Adipose tissue (tissue), 3 donors: ENCODE measurements around the gene ANKRD28. TPM values are rescaled to one million over a fixed set of nuclear protein-coding genes. Genes with fewer than 3 reads are reported as not detected.
"Not testable (repeated sequence)": the region's sequence is repeated elsewhere in the genome, so short reads cannot be mapped to it uniquely, and the experiment has no call there.

Experiments used
- H3K27ac ChIP-seq: one replicate; pipeline ENCODE4 v1.5.1; 2013; ENCODE audit warnings: low read depth, low read length
- WGBS, 3 donors: extraction: QIAGEN DNeasy Blood & Tissue Kit; methylation state at CpG; one replicate each; pipeline ENCODE4 v1.1.7; 2013; 5-methylcytosine and 5-hydroxymethylcytosine counted together
- polyA plus RNA-seq, 3 donors: library from polyadenylated mRNA; stranded (reverse); fragments of 200-250 nt; gene quantifications; one replicate each; pipeline ENCODE4 v1.2.3, GENCODE V29; 2013
- donor health status: healthy with polysubstance abuse.
- donor health status: Bipolar disorder and iron deficiency.
- donor health status: healthy.

The ANKRD28 gene
- polyA plus RNA-seq, 3 donors = 8.9 to 15.6 (median 10.9) TPM

- WGBS, 3 donors = 77 to 96% (median 95%) methylated on average over 2 of the region's 2 CpGs
- H3K27ac ChIP-seq = no peak overlapping the region
Measured at GRCh38 chr3:15782429-15782828, 15.3 kb downstream of the ANKRD28 start.

GRCh38 chr3:15781637-15782402, 16.0 kb downstream of the ANKRD28 start:
- WGBS, 3 donors = 78 to 87% (median 85%) methylated on average over 6 of the region's 6 CpGs
- no peak overlapping the region for H3K27ac ChIP-seq

- H3K27ac ChIP-seq = no peak overlapping the region
Measured at GRCh38 chr3:15781131-15781530, 16.6 kb downstream of the ANKRD28 start.

GRCh38 chr3:15779111-15779510, 18.7 kb downstream of the ANKRD28 start:
- WGBS, 3 donors = 81 to 90% (median 83%) methylated on average over 1 of the region's 1 CpG
- no peak overlapping the region for H3K27ac ChIP-seq

- no peak overlapping the region for H3K27ac ChIP-seq
- WGBS, 3 donors = 63 to 88% (median 82%) methylated on average over 2 of the region's 2 CpGs
Measured at GRCh38 chr3:15778332-15778858, 19.4 kb downstream of the ANKRD28 start.

- not testable (repeated sequence) for H3K27ac ChIP-seq
- WGBS, 3 donors = 96 to 98% (median 97%) methylated on average over 6 of the region's 6 CpGs
Measured at GRCh38 chr3:15774931-15775560, 22.7 kb downstream of the ANKRD28 start.

- 74 to 84% (median 82%) methylated on average over 1 of the region's 1 CpG for WGBS, 3 donors
- H3K27ac ChIP-seq = no peak overlapping the region
Measured at GRCh38 chr3:15771444-15771843, 26.3 kb downstream of the ANKRD28 start.

GRCh38 chr3:15769256-15769915, 28.4 kb downstream of the ANKRD28 start:
- 63 to 88% (median 73%) methylated on average over 2 of the region's 2 CpGs for WGBS, 3 donors
- H3K27ac ChIP-seq = no peak overlapping the region

- WGBS, 3 donors = 69 to 81% (median 78%) methylated on average over 5 of the region's 5 CpGs
- no peak overlapping the region for H3K27ac ChIP-seq
Measured at GRCh38 chr3:15768421-15769255, 29.1 kb downstream of the ANKRD28 start.

GRCh38 chr3:15766406-15766805, 31.4 kb downstream of the ANKRD28 start:
- H3K27ac ChIP-seq = no peak overlapping the region
- 95 to 99% (median 98%) methylated on average over 1 of the region's 1 CpG for WGBS, 3 donors

- H3K27ac ChIP-seq = no peak overlapping the region
- WGBS, 3 donors = 77 to 89% (median 81%) methylated on average over 3 of the region's 3 CpGs
Measured at GRCh38 chr3:15758295-15758694, 39.5 kb downstream of the ANKRD28 start.

GRCh38 chr3:15757824-15758223, 40.0 kb downstream of the ANKRD28 start:
- 85 to 96% (median 89%) methylated on average over 1 of the region's 1 CpG for WGBS, 3 donors
- no peak overlapping the region for H3K27ac ChIP-seq

GRCh38 chr3:15756505-15756904, 41.3 kb downstream of the ANKRD28 start:
- no peak overlapping the region for H3K27ac ChIP-seq
- 85 to 90% (median 88%) methylated on average over 3 of the region's 3 CpGs for WGBS, 3 donors

- no peak overlapping the region for H3K27ac ChIP-seq
- 70 to 89% (median 87%) methylated on average over 2 of the region's 2 CpGs for WGBS, 3 donors
Measured at GRCh38 chr3:15755780-15756179, 42.0 kb downstream of the ANKRD28 start.

GRCh38 chr3:15755181-15755580, 42.6 kb downstream of the ANKRD28 start:
- WGBS, 3 donors = 50 to 84% (median 81%) methylated on average over 1 of the region's 1 CpG
- H3K27ac ChIP-seq = no peak overlapping the region

GRCh38 chr3:15754047-15754446, 43.7 kb downstream of the ANKRD28 start:
- WGBS, 3 donors = 81 to 93% (median 91%) methylated on average over 2 of the region's 2 CpGs
- no peak overlapping the region for H3K27ac ChIP-seq

- WGBS, 3 donors = 25 to 75% (median 74%) methylated on average over 5 of the region's 5 CpGs
- H3K27ac ChIP-seq = no peak overlapping the region
Measured at GRCh38 chr3:15753056-15753710, 44.6 kb downstream of the ANKRD28 start.

GRCh38 chr3:15750879-15751278, 46.9 kb downstream of the ANKRD28 start:
- 65 to 95% (median 94%) methylated on average over 2 of the region's 2 CpGs for WGBS, 3 donors
- H3K27ac ChIP-seq = no peak overlapping the region
